A549 (cell line): ENCODE data around the gene ATL3. TPM values are rescaled to one million over a fixed set of nuclear protein-coding genes. Genes with fewer than 3 reads are reported as not detected.
"Not testable (repeated sequence)": the region's sequence is repeated elsewhere in the genome, so short reads cannot be mapped to it uniquely, and the experiment has no call there.

Experiments used
- ATAC-seq, 2 experiments: fragments of 200-7000 bp in 1 of 2; fragments of >200 bp in 1 of 2; cut with Nextera tagmentation in 1 of 2; cut with Tn5 transposase in 1 of 2; 3 replicates each; pipeline versions ENCODE4 v1.8.0 to v1.9.1; 2018 to 2020; ENCODE audit warnings: mild to moderate bottlenecking in 1 of 2, moderate library complexity in 1 of 2
- CTCF ChIA-PET: fragments of 300-600 bp; sonication (Branson Sonifier 250); formaldehyde crosslinking; extraction: SDS; loops from one replicate; lab custom pipeline; 2021; ENCODE audit warnings: antibody characterized with exemption, inconsistent platforms; lab: Yijun Ruan, JAX
- POLR2A ChIA-PET: fragments of 350-600 bp; formaldehyde crosslinking; extraction: SDS; loops from one replicate; lab custom pipeline; 2021; ENCODE audit warnings: antibody characterized with exemption, inconsistent platforms; lab: Yijun Ruan, JAX
- DNase-seq, 2 experiments: peaks; one replicate each; pipeline versions ENCODE4 v3.0.0 to v3.0.0-alpha.2; 2011 to 2016; ENCODE audit warnings: low read depth in 1 of 2, low spot score in 1 of 2
- FAIRE-seq: peaks from 2 replicates; lab custom pipeline; 2011; peaks lifted over from hg19 to GRCh38; lab: Jason Lieb, UNC
- H3K27ac ChIP-seq, 2 experiments: fragments of >200 bp; sonication (Bioruptor Twin); formaldehyde crosslinking; 3 replicates each; pipeline ENCODE4 v1.5.1; 2016 to 2017
- H3K4me1 ChIP-seq: fragments of >200 bp; sonication (Bioruptor Twin); formaldehyde crosslinking; 3 replicates; pipeline ENCODE4 v1.6.1; 2016
- H3K4me2 ChIP-seq: fragments of >200 bp; sonication (Bioruptor Twin); formaldehyde crosslinking; 3 replicates; pipeline ENCODE4 v1.6.1; 2016
- H3K4me3 ChIP-seq: fragments of >200 bp; sonication (Bioruptor Twin); formaldehyde crosslinking; 3 replicates; pipeline ENCODE4 v1.5.1; 2016
- H3K9me3 ChIP-seq: fragments of >200 bp; sonication (Bioruptor Twin); formaldehyde crosslinking; 3 replicates; pipeline ENCODE4 v1.6.1; 2016
- BCL3 ChIP-seq: fragments of >200 bp; sonication (Bioruptor Twin); formaldehyde crosslinking; IDR thresholded peaks from 3 replicates; pipeline ENCODE4 v1.6.1; 2016
- E2F6 ChIP-seq: IDR thresholded peaks from 2 replicates; pipeline ENCODE4 v1.6.1; 2012; ENCODE audit warnings: low read depth, borderline replicate concordance
- EHF ChIP-seq: fragments of 250-450 bp; sonication (Bioruptor Pico); IDR thresholded peaks from 2 replicates; pipeline ENCODE4 v1.5.0; 2020; ENCODE audit warnings: mild to moderate bottlenecking
- FOSL2 ChIP-seq, 2 experiments: fragments of 450-650 bp in 1 of 2; fragments of >200 bp in 1 of 2; sonication (Bioruptor Twin) in 1 of 2; formaldehyde crosslinking; IDR thresholded peaks; 2 replicates each; pipeline versions ENCODE4 v1.5.0 to v1.6.1; 2016 to 2020; ENCODE audit warnings: mild to moderate bottlenecking in 1 of 2, moderate library complexity in 1 of 2
- FOXS1 ChIP-seq: fragments of 250-450 bp; sonication (Bioruptor Pico); IDR thresholded peaks from 2 replicates; pipeline ENCODE4 v1.5.0; 2020; ENCODE audit warnings: mild to moderate bottlenecking, moderate library complexity
- HEYL ChIP-seq: fragments of 250-450 bp; sonication (Bioruptor Pico); IDR thresholded peaks from 2 replicates; pipeline ENCODE4 v1.8.0; 2021; ENCODE audit warnings: mild to moderate bottlenecking, moderate library complexity
- HMGXB4 ChIP-seq: fragments of 250-450 bp; sonication (Bioruptor Pico); IDR thresholded peaks from 2 replicates; pipeline ENCODE4 v1.5.0; 2021; ENCODE audit warnings: mild to moderate bottlenecking, moderate library complexity, borderline replicate concordance
- JUNB ChIP-seq: fragments of >200 bp; sonication (Bioruptor Twin); formaldehyde crosslinking; IDR thresholded peaks from 2 replicates; pipeline ENCODE4 v1.6.1; 2016
- MAFK ChIP-seq: fragments of 450-650 bp; IDR thresholded peaks from 2 replicates; pipeline ENCODE4 v1.6.1; 2014; ENCODE audit not compliant: partially characterized antibody
- MAX ChIP-seq: IDR thresholded peaks from 2 replicates; pipeline ENCODE4 v1.6.1; 2012
- MYC ChIP-seq: IDR thresholded peaks from 2 replicates; pipeline ENCODE4 v1.6.1; 2012; ENCODE audit warnings: mild to moderate bottlenecking, inconsistent platforms, low read length, improper control_type of control experiment, borderline replicate concordance
- PHF8 ChIP-seq: fragments of 200-600 bp; sonication (generic); IDR thresholded peaks from 2 replicates; pipeline ENCODE4 v1.6.1; 2016; ENCODE audit warnings: low read depth, mild to moderate bottlenecking, antibody characterized with exemption, moderate library complexity, borderline replicate concordance
- POLR2AphosphoS2 ChIP-seq: conservative IDR thresholded peaks from 2 replicates; pipeline ENCODE4 v1.6.1; 2012; ENCODE audit warnings: low read length, improper control_type of control experiment, inconsistent platforms
- RAD21 ChIP-seq, 2 experiments: fragments of >200 bp in 1 of 2; sonication (Bioruptor Twin) in 1 of 2; formaldehyde crosslinking in 1 of 2; IDR thresholded peaks in 1 of 2; conservative IDR thresholded peaks in 1 of 2; 2 replicates in 1 of 2; 3 replicates in 1 of 2; pipeline ENCODE4 v1.6.1; 2012 to 2018; ENCODE audit warnings: inconsistent platforms in 1 of 2
- RARB ChIP-seq: fragments of 250-450 bp; sonication (Bioruptor Pico); IDR thresholded peaks from 2 replicates; pipeline ENCODE4 v1.8.0; 2021; ENCODE audit warnings: mild to moderate bottlenecking, moderate library complexity
- RCOR1 ChIP-seq: fragments of 150-350 bp; IDR thresholded peaks from 2 replicates; pipeline ENCODE4 v1.6.1; 2014; ENCODE audit warnings: antibody characterized with exemption, low read length, low read depth
- USF2 ChIP-seq: fragments of 450-650 bp; IDR thresholded peaks from 2 replicates; pipeline ENCODE4 v1.6.1; 2014; ENCODE audit warnings: antibody characterized with exemption
- WGBS: methylation state at CpG from one replicate; pipeline ENCODE4 v1.1.6; 2017; ENCODE audit errors: missing lambda C conversion rate; 5-methylcytosine and 5-hydroxymethylcytosine counted together
- polyA plus RNA-seq, 4 experiments: library from polyadenylated mRNA; depleted of rRNA in 3 of 4; stranded (reverse); fragments of >200 nt; fragmentation: RNase III in 1 of 4; extraction: RNeasy Plus Mini Kit Qiagen cat#74134 plus additional on column Dnase treatment in 1 of 4; gene quantifications; 2 replicates in 3 of 4; 3 replicates in 1 of 4; pipeline ENCODE4 v1.2.3, GENCODE V29; 2011 to 2017

ATL3 gene
- polyA plus RNA-seq, 2 of the 4 experiments (the other 2 are of a cell fraction), result 26.3 to 50.8 TPM

- Histone ChIP-seq H3K4me2 (no peak overlapping the region), H3K4me1 (peaks cover 19% of the 10 kb centered on the region), H3K4me3 (no peak overlapping the region)
- peak; percentile 58 to 61; a peak in 5 of 6 replicates for ATAC-seq
- ChIA-PET CTCF (interaction anchor here (1.0 to 9.4 kb wide), 3 partner anchors 14 to 143 kb away, joined by 3 to 57 read pairs (median 22); no protein-coding TSS in a partner anchor), POLR2A (no interaction called here)
- WGBS, result 17% methylated on average over 2 of the region's 2 CpGs
- TF ChIP-seq MAX (peak; percentile 46; the same call in 1 of the 2 replicates), MYC (0 out of 2 replicates have a peak, but pooled peaks have one; percentile 56), JUNB (no peak)
- TF ChIP-seq, all 56 proteins: peak for 2
- DNase-seq, result peak; percentile 35 to 51
- Histone ChIP-seq H3K27ac (no peak overlapping the region), H3K9me3 (no peaks in the 10 kb centered on the region)
- FAIRE-seq, result no peak
Observed at GRCh38 chr11:63622323-63622722, 48.9 kb downstream of the ATL3 start.

- ATAC-seq (no peak), DNase-seq (no peak), FAIRE-seq (no peak)
- no peaks in the 10 kb centered on the region for H3K9me3 ChIP-seq
- WGBS, result 88% methylated on average over 1 of the region's 1 CpG
- ChIA-PET POLR2A (no interaction called here), CTCF (interaction anchor here (0.7 to 9.4 kb wide), 5 partner anchors 9 to 493 kb away, joined by 3 to 57 read pairs (median 5); no protein-coding TSS in a partner anchor)
- H3K4me2 ChIP-seq, result no peak overlapping the region
- TF ChIP-seq BCL3 (no peak), EHF (CRISPR knock-in tag) (no peak), JUNB (no peak), FOXS1 (CRISPR knock-in tag) (no peak), E2F6 (no peak), HMGXB4 (CRISPR knock-in tag) (no peak)
- H3K4me1 ChIP-seq, result peaks cover 13% of the 10 kb centered on the region
- no peak overlapping the region for H3K4me3 ChIP-seq
- no peak overlapping the region for H3K27ac ChIP-seq
Observed at GRCh38 chr11:63621071-63621470, 50.1 kb downstream of the ATL3 start.

GRCh38 chr11:63619967-63620366 is 51.2 kb downstream of the ATL3 start:
- POLR2A ChIA-PET, result no interaction called here
- H3K4me2 ChIP-seq, result no peak overlapping the region
- ATAC-seq (no peak), DNase-seq (no peak), FAIRE-seq (no peak)
- 85% methylated on average over 6 of the region's 6 CpGs for WGBS
- H3K4me1 ChIP-seq, result peaks cover 10% of the 10 kb centered on the region
- TF ChIP-seq MYC, result no peak
- no peak for TF ChIP-seq HEYL (CRISPR knock-in tag)
- no peak for TF ChIP-seq RARB
- no peak for TF ChIP-seq FOSL2 (IDR thresholded peaks at IDR 0.05)
- TF ChIP-seq FOSL2 (CRISPR knock-in tag; IDR thresholded peaks at IDR 0.05), result no peak
- no peak for TF ChIP-seq POLR2AphosphoS2
- TF ChIP-seq USF2, result no peak
- TF ChIP-seq PHF8, result no peak
- no peak for TF ChIP-seq RAD21 (conservative IDR thresholded peaks at IDR 0.05 in 1 of 2, IDR thresholded peaks at IDR 0.05 in 1 of 2)
- no peak for TF ChIP-seq MAFK
- TF ChIP-seq RCOR1, result no peak
- H3K27ac ChIP-seq, result no peak overlapping the region
- H3K4me3 ChIP-seq, result no peak overlapping the region
- no peaks in the 10 kb centered on the region for H3K9me3 ChIP-seq
- CTCF ChIA-PET, result interaction anchor here (0.6 to 9.4 kb wide), 5 partner anchors 10 to 571 kb away, joined by 3 to 57 read pairs (median 5); no protein-coding TSS in a partner anchor

- H3K9me3 ChIP-seq, ATAC-seq, H3K4me2 ChIP-seq, FAIRE-seq, H3K4me3 ChIP-seq, DNase-seq, H3K27ac ChIP-seq, POLR2A ChIA-PET: not testable (repeated sequence)
- WGBS, result 96% methylated on average over 5 of the region's 5 CpGs
- peaks cover 12% of the 10 kb centered on the region for H3K4me1 ChIP-seq
- CTCF ChIA-PET, result interaction anchor here (1.6 to 9.4 kb wide), 2 partner anchors 12 to 138 kb away, joined by 6 to 57 read pairs; no protein-coding TSS in a partner anchor
Observed at GRCh38 chr11:63617686-63618085, 53.5 kb downstream of the ATL3 start.
